Endodermal cell (in vitro differentiated cells): Measurements from ENCODE around the gene CFAP97D2. TPM values are rescaled to one million over a fixed set of nuclear protein-coding genes. Genes with fewer than 3 reads are reported as not detected.

Source experiments
- DNase-seq: peaks from one replicate; pipeline ENCODE4 v3.0.0-alpha.2; 2017
- H3K27ac ChIP-seq: 2 replicates; pipeline ENCODE4 v1.5.1; 2013; ENCODE audit warnings: mild to moderate bottlenecking, low read depth, low read length, moderate library complexity
- H3K27me3 ChIP-seq: 2 replicates; pipeline ENCODE4 v1.6.1; 2013; ENCODE audit warnings: mild to moderate bottlenecking, low read length, moderate library complexity; ENCODE audit not compliant: insufficient read depth, control insufficient read depth, poor library complexity, severe bottlenecking
- H3K36me3 ChIP-seq: 2 replicates; pipeline ENCODE4 v1.7.0; 2013; ENCODE audit warnings: mild to moderate bottlenecking, low read length, moderate library complexity; ENCODE audit not compliant: control insufficient read depth, insufficient read depth
- H3K4me1 ChIP-seq: one replicate; pipeline ENCODE4 v1.7.0; 2013; ENCODE audit warnings: low read length; ENCODE audit not compliant: control insufficient read depth, insufficient read depth
- H3K4me3 ChIP-seq: 2 replicates; pipeline ENCODE4 v1.5.1; 2013; ENCODE audit warnings: mild to moderate bottlenecking, low read length, moderate library complexity
- H3K9ac ChIP-seq: 2 replicates; pipeline ENCODE4 v1.6.1; 2013; ENCODE audit warnings: mild to moderate bottlenecking, low read length, moderate library complexity; ENCODE audit not compliant: poor library complexity, severe bottlenecking; ENCODE audit errors: extremely low read depth
- H3K9me3 ChIP-seq: 2 replicates; pipeline ENCODE4 v1.6.1; 2013; ENCODE audit warnings: mild to moderate bottlenecking, low read length, moderate library complexity; ENCODE audit not compliant: control insufficient read depth
- H3K27ac Mint-ChIP-seq: 2 replicates; pipeline ENCODE4 v1.8.0; 2020; ENCODE audit warnings: mixed read lengths
- H3K27me3 Mint-ChIP-seq: 2 replicates; pipeline ENCODE4 v1.8.0; 2021; ENCODE audit warnings: mild to moderate bottlenecking, mixed read lengths; ENCODE audit not compliant: insufficient read depth
- H3K36me3 Mint-ChIP-seq: 2 replicates; pipeline ENCODE4 v1.8.0; 2020; ENCODE audit warnings: low read depth, mixed read lengths
- H3K4me1 Mint-ChIP-seq: 2 replicates; pipeline ENCODE4 v1.8.0; 2020; ENCODE audit warnings: mixed read lengths
- H3K4me3 Mint-ChIP-seq: 2 replicates; pipeline ENCODE4 v1.8.0; 2020; ENCODE audit warnings: mild to moderate bottlenecking, moderate library complexity, mixed read lengths
- H3K9me3 Mint-ChIP-seq: 2 replicates; pipeline ENCODE4 v1.8.0; 2020; ENCODE audit warnings: mild to moderate bottlenecking, mixed read lengths
- WGBS, 2 experiments: methylation state at CpG; one replicate each; pipeline versions ENCODE4 v1.1.5 to v1.1.7; 2013; ENCODE audit warnings: missing lambda C conversion rate in 2 of 2, mixed read lengths in 1 of 2; ENCODE audit not compliant: insufficient coverage in 1 of 2, insufficient read length in 1 of 2; 5-methylcytosine and 5-hydroxymethylcytosine counted together
- total RNA-seq, 2 donors: library from RNA; stranded (reverse); fragmentation: NEBNext Ultra II Directional in 1 of 2; extraction: Animal tissue kit (Norgen Biotek cat#: 25700) in 1 of 2; gene quantifications; 2 replicates in 1 of 2; 3 replicates in 1 of 2; pipeline ENCODE4 v1.2.1, GENCODE V29; 2021
- TF ChIP-seq, protein P1 (sequence below): fragments of 200-600 bp; sonication (generic); conservative IDR thresholded peaks from 2 replicates; pipeline ENCODE4 v1.5.0; 2021; ENCODE audit warnings: antibody characterized with exemption, mild to moderate bottlenecking

The CFAP97D2 gene
- total RNA-seq, 2 donors from 2014 or later, result not detected

DNA sequence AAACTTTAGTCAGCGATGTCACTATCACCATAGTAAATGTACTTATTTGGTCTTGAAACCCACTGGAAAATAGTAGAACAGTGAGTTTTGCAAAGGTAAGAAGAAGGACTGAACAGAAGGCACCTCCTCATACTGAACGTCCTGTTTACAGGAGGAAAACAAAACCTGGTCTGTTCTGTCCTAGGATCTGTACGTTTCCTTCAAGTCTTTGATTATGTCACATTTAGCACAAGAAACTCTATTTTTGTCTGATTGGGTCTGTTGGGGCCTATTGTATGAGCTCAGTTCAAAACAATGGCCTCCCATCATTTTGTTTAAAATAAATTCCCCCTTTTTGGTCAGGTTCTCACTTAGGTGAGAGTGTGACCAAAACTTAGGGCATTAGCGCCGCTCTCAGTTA lies 11.2 kb upstream of the CFAP97D2 start:
- TF ChIP-seq, protein P1, sequence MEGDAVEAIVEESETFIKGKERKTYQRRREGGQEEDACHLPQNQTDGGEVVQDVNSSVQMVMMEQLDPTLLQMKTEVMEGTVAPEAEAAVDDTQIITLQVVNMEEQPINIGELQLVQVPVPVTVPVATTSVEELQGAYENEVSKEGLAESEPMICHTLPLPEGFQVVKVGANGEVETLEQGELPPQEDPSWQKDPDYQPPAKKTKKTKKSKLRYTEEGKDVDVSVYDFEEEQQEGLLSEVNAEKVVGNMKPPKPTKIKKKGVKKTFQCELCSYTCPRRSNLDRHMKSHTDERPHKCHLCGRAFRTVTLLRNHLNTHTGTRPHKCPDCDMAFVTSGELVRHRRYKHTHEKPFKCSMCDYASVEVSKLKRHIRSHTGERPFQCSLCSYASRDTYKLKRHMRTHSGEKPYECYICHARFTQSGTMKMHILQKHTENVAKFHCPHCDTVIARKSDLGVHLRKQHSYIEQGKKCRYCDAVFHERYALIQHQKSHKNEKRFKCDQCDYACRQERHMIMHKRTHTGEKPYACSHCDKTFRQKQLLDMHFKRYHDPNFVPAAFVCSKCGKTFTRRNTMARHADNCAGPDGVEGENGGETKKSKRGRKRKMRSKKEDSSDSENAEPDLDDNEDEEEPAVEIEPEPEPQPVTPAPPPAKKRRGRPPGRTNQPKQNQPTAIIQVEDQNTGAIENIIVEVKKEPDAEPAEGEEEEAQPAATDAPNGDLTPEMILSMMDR, result no peak
- 93 to 95% methylated on average over 5 of the region's 5 CpGs for WGBS, 2 experiments
- Histone ChIP-seq H3K27me3 (no peaks in the 10 kb centered on the region), H3K4me3 (no peak overlapping the region), H3K9me3 (peaks cover 8% of the 10 kb centered on the region), H3K27ac (no peak overlapping the region), H3K36me3 (no peaks in the 10 kb centered on the region), H3K4me1 (no peaks in the 10 kb centered on the region), H3K9ac (no peak overlapping the region)
- H3K27me3 Mint-ChIP-seq, result peaks cover 6% of the 10 kb centered on the region
- H3K4me1 Mint-ChIP-seq, result peaks cover 9% of the 10 kb centered on the region
- DNase-seq, result no peak
- H3K4me3 Mint-ChIP-seq, result no peak overlapping the region
- H3K36me3 Mint-ChIP-seq, result no peaks in the 10 kb centered on the region
- H3K27ac Mint-ChIP-seq, result no peak overlapping the region
- H3K9me3 Mint-ChIP-seq, result peaks cover 3% of the 10 kb centered on the region

DNA sequence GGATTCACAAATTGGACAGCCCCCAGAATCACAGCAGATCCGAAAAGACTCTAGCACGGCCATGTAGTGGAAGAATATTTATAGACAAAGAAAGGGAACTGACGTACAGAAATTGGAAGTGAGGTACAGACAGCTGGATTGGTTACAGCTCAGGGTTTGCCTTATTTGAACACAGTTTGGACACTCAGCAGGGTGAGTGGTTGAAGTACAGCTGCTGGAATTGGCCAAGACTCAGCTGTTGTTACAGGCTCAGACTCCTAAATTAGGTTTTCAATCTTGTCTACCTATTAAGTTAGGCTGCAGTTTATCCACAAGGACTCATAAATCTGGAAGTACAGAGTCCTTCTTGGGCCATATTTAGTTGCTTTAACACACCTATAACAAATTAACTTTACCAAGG lies 5.8 kb upstream of the CFAP97D2 start:
- no peak for DNase-seq
- Histone ChIP-seq H3K4me3 (no peak overlapping the region), H3K27me3 (no peaks in the 10 kb centered on the region), H3K36me3 (no peaks in the 10 kb centered on the region), H3K9ac (no peak overlapping the region), H3K9me3 (peaks cover 18% of the 10 kb centered on the region), H3K27ac (no peak overlapping the region), H3K4me1 (no peaks in the 10 kb centered on the region)
- Mint-ChIP-seq H3K4me3 (no peak overlapping the region), H3K4me1 (no peaks in the 10 kb centered on the region), H3K27ac (no peak overlapping the region), H3K9me3 (peaks cover 12% of the 10 kb centered on the region), H3K27me3 (no peaks in the 10 kb centered on the region), H3K36me3 (no peaks in the 10 kb centered on the region)
- TF ChIP-seq, protein P1, result no peak
- WGBS, 2 experiments, result 96% methylated on average over 3 of the region's 3 CpGs

DNA sequence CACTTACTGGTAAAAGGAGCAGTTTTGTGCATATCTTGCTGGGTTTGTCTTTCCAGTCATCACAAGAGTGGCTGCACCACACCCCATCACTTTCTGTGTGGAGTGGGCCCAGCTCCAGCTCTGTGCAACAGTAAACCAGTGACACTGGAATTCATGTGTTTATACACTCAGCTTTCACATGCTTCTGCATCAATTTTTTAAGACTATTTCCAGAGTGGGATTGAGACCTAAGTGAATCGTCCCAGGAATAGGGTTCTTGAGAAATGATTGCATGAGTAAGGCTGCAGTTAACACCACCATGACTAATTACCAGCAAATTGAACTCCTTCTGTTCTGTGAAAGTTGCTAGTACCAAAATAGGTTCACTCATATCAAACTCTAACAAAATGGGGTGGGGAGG lies 5.3 kb upstream of the CFAP97D2 start:
- WGBS, 2 experiments, result 100% methylated on average over 1 of the region's 1 CpG
- DNase-seq, result no peak
- Mint-ChIP-seq H3K36me3 (no peaks in the 10 kb centered on the region), H3K27me3 (no peaks in the 10 kb centered on the region), H3K4me3 (no peak overlapping the region), H3K27ac (no peak overlapping the region), H3K4me1 (no peaks in the 10 kb centered on the region), H3K9me3 (peaks cover 12% of the 10 kb centered on the region)
- Histone ChIP-seq H3K9ac (no peak overlapping the region), H3K4me3 (no peak overlapping the region), H3K27ac (no peak overlapping the region), H3K36me3 (no peaks in the 10 kb centered on the region), H3K27me3 (no peaks in the 10 kb centered on the region), H3K4me1 (no peaks in the 10 kb centered on the region), H3K9me3 (peaks cover 18% of the 10 kb centered on the region)
- TF ChIP-seq, protein P1, result no peak
